Mesendoderm (in vitro differentiated cells): Measurements from ENCODE around the gene GALNT16.
A peak's percentile ranks its signal among the peaks of the same experiment; 100 is the strongest.

Source experiments
- DNase-seq: peaks from one replicate; pipeline ENCODE4 v3.0.0; 2013
- H2AK5ac ChIP-seq: 2 replicates; pipeline ENCODE4 v1.6.1; 2013; ENCODE audit warnings: low read length, inconsistent platforms
- H2BK120ac ChIP-seq: 2 replicates; pipeline ENCODE4 v1.6.1; 2013; ENCODE audit warnings: low read depth, mild to moderate bottlenecking, low read length, moderate library complexity, mixed read lengths
- H2BK15ac ChIP-seq: replicated peaks from 2 replicates; pipeline ENCODE4 v1.6.1; 2013; ENCODE audit warnings: low read depth, mild to moderate bottlenecking, moderate library complexity
- H2BK5ac ChIP-seq: 2 replicates; pipeline ENCODE4 v1.6.1; 2013; ENCODE audit warnings: low read length, inconsistent platforms
- H3K18ac ChIP-seq: 2 replicates; pipeline ENCODE4 v1.6.1; 2013; ENCODE audit warnings: mild to moderate bottlenecking, low read length, mixed read lengths
- H3K23ac ChIP-seq: one replicate; pipeline ENCODE4 v1.6.1; 2013; ENCODE audit warnings: low read length
- H3K27ac ChIP-seq: 2 replicates; pipeline ENCODE4 v1.5.1; 2013; ENCODE audit warnings: low read depth, mild to moderate bottlenecking, inconsistent platforms, low read length, moderate library complexity
- H3K27me3 ChIP-seq: 2 replicates; pipeline ENCODE4 v1.6.1; 2013; ENCODE audit warnings: low read length, control low read depth, mild to moderate bottlenecking, inconsistent platforms; ENCODE audit not compliant: insufficient read depth, poor library complexity
- H3K36me3 ChIP-seq: 2 replicates; pipeline ENCODE4 v1.6.1; 2013; ENCODE audit warnings: low read length, inconsistent platforms; ENCODE audit not compliant: control insufficient read depth, insufficient read depth
- H3K4ac ChIP-seq: one replicate; pipeline ENCODE4 v1.6.1; 2013; ENCODE audit warnings: low read depth, mild to moderate bottlenecking, low read length, moderate library complexity
- H3K4me1 ChIP-seq: 2 replicates; pipeline ENCODE4 v1.6.1; 2013; ENCODE audit warnings: low read depth, low read length, inconsistent platforms; ENCODE audit not compliant: control insufficient read depth
- H3K4me2 ChIP-seq: 2 replicates; pipeline ENCODE4 v1.6.1; 2013; ENCODE audit warnings: low read length
- H3K4me3 ChIP-seq: 2 replicates; pipeline ENCODE4 v1.5.1; 2013; ENCODE audit warnings: mild to moderate bottlenecking, low read length
- H3K56ac ChIP-seq: one replicate; pipeline ENCODE4 v1.6.1; 2013; ENCODE audit warnings: low read length
- H3K79me1 ChIP-seq: 2 replicates; pipeline ENCODE4 v1.6.1; 2013; ENCODE audit warnings: low read length, inconsistent platforms
- H3K79me2 ChIP-seq: 2 replicates; pipeline ENCODE4 v1.6.1; 2013; ENCODE audit warnings: mild to moderate bottlenecking, low read length; ENCODE audit not compliant: control insufficient read depth, insufficient read depth
- H3K9ac ChIP-seq: 2 replicates; pipeline ENCODE4 v1.6.1; 2013; ENCODE audit warnings: low read length, inconsistent platforms
- H4K5ac ChIP-seq: one replicate; pipeline ENCODE4 v1.6.1; 2013; ENCODE audit warnings: low read length
- H4K8ac ChIP-seq: one replicate; pipeline ENCODE4 v1.6.1; 2013; ENCODE audit warnings: low read depth, mild to moderate bottlenecking, control low read depth, low read length, moderate library complexity
- WGBS: extraction: QIAGEN DNeasy Blood & Tissue Kit; methylation state at CpG from one replicate; pipeline ENCODE4 v1.1.7; 2013; ENCODE audit warnings: low lambda C conversion rate, missing lambda C conversion rate; ENCODE audit not compliant: insufficient coverage; ENCODE audit errors: extremely low coverage; 5-methylcytosine and 5-hydroxymethylcytosine counted together

GALNT16 gene

DNA sequence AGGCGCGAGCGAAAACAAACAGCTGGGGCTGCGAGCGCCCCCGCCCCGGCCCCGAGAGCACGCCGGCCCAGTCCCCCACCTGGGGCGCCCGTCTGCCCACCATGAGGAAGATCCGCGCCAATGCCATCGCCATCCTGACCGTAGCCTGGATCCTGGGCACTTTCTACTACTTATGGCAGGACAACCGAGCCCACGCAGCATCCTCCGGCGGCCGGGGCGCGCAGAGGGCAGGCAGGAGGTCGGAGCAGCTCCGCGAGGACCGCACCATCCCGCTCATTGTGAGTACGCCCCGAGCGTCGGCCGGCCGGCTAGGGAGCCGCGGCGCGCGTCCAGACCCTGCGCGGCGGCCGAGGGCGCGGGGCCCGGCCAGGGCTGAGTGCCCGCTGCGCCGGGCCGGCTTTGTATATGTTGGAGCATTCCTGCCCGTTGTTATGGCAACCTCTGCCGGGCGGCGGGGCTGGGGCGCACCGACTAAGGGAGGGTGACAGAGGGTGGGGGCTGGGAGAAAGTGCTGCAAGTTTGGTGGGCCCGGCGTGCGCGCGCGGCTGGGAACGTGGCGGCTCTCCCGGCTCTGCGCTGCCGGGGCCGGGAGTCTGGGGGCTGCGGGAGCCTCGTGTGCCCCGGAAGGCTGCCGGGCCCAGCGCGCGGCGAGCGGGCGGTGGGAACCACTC is 367 bp downstream of the GALNT16 start:
- H3K27me3 ChIP-seq: peaks cover 9% of the 10 kb centered on the region
- no CpG with 5 or more reads among the region's 78 CpGs for WGBS
- no peak overlapping the region for H2BK15ac ChIP-seq

GRCh38 chr14:69260861-69261564 is 1.1 kb downstream of the GALNT16 start:
- Histone ChIP-seq H2BK15ac (no peak overlapping the region), H3K4me3 (no peak overlapping the region), H3K4me1 (no peaks in the 10 kb centered on the region), H3K9ac (no peak overlapping the region), H3K23ac (no peak overlapping the region), H3K4me2 (peak overlapping the region; percentile 99), H3K79me1 (no peaks in the 10 kb centered on the region), H2AK5ac (no peak overlapping the region), H3K18ac (no peak overlapping the region), H3K56ac (peak overlapping the region; percentile 70), H2BK120ac (no peak overlapping the region), H3K27ac (no peak overlapping the region), H3K36me3 (no peaks in the 10 kb centered on the region), H2BK5ac (no peak overlapping the region), H3K27me3 (peaks cover 9% of the 10 kb centered on the region), H3K79me2 (no peaks in the 10 kb centered on the region), H4K5ac (no peak overlapping the region), H3K4ac (no peak overlapping the region), H4K8ac (no peak overlapping the region)
- no CpG with 5 or more reads among the region's 64 CpGs for WGBS
- DNase-seq: peak; percentile 54

More for the DNA sequence above, 367 bp downstream of the GALNT16 start:
- peak overlapping the region; percentile 99 for H3K4me2 ChIP-seq
- no peak overlapping the region for H4K8ac ChIP-seq
- H3K27ac ChIP-seq: no peak overlapping the region
- no peak overlapping the region for H2AK5ac ChIP-seq
- peak overlapping the region; percentile 45 for H3K4me3 ChIP-seq
- no peak overlapping the region for H4K5ac ChIP-seq
- no peak overlapping the region for H3K18ac ChIP-seq
- H3K9ac ChIP-seq: peak overlapping the region; percentile 57
- H2BK120ac ChIP-seq: no peak overlapping the region
- DNase-seq: peak; percentile 79
- no peaks in the 10 kb centered on the region for H3K36me3 ChIP-seq
- H3K23ac ChIP-seq: no peak overlapping the region
- H3K79me2 ChIP-seq: no peaks in the 10 kb centered on the region
- H3K4me1 ChIP-seq: no peaks in the 10 kb centered on the region
- H3K56ac ChIP-seq: peak overlapping the region; percentile 81
- no peaks in the 10 kb centered on the region for H3K79me1 ChIP-seq
- H3K4ac ChIP-seq: no peak overlapping the region
- H2BK5ac ChIP-seq: no peak overlapping the region

GRCh38 chr14:69261761-69262331 is 1.9 kb downstream of the GALNT16 start:
- Histone ChIP-seq H3K23ac (no peak overlapping the region), H3K9ac (no peak overlapping the region), H2BK5ac (no peak overlapping the region), H4K5ac (no peak overlapping the region), H3K56ac (no peak overlapping the region), H3K27me3 (peaks cover 9% of the 10 kb centered on the region), H4K8ac (no peak overlapping the region), H3K27ac (no peak overlapping the region), H2BK15ac (no peak overlapping the region), H3K4me3 (no peak overlapping the region), H2AK5ac (no peak overlapping the region), H2BK120ac (no peak overlapping the region), H3K79me1 (no peaks in the 10 kb centered on the region), H3K4ac (no peak overlapping the region), H3K36me3 (no peaks in the 10 kb centered on the region), H3K79me2 (no peaks in the 10 kb centered on the region), H3K18ac (no peak overlapping the region), H3K4me1 (no peaks in the 10 kb centered on the region), H3K4me2 (no peak overlapping the region)
- peak; percentile 45 for DNase-seq
- no CpG with 5 or more reads among the region's 5 CpGs for WGBS

GRCh38 chr14:69262516-69262915 is 2.6 kb downstream of the GALNT16 start:
- H4K8ac ChIP-seq: no peak overlapping the region
- no peak overlapping the region for H3K23ac ChIP-seq
- no peak overlapping the region for H3K9ac ChIP-seq
- no CpG with 5 or more reads among the region's 3 CpGs for WGBS
- H3K4ac ChIP-seq: no peak overlapping the region
- no peak overlapping the region for H2BK120ac ChIP-seq
- no peaks in the 10 kb centered on the region for H3K4me1 ChIP-seq
- DNase-seq: no peak
- H3K4me3 ChIP-seq: no peak overlapping the region
- H3K27ac ChIP-seq: no peak overlapping the region
- no peak overlapping the region for H2BK5ac ChIP-seq
- H3K27me3 ChIP-seq: peaks cover 9% of the 10 kb centered on the region
- no peak overlapping the region for H4K5ac ChIP-seq
- no peaks in the 10 kb centered on the region for H3K36me3 ChIP-seq
- H3K18ac ChIP-seq: no peak overlapping the region
- no peaks in the 10 kb centered on the region for H3K79me2 ChIP-seq
- H3K56ac ChIP-seq: no peak overlapping the region
- no peak overlapping the region for H3K4me2 ChIP-seq
- H3K79me1 ChIP-seq: no peaks in the 10 kb centered on the region
- H2BK15ac ChIP-seq: no peak overlapping the region
- H2AK5ac ChIP-seq: no peak overlapping the region

DNA sequence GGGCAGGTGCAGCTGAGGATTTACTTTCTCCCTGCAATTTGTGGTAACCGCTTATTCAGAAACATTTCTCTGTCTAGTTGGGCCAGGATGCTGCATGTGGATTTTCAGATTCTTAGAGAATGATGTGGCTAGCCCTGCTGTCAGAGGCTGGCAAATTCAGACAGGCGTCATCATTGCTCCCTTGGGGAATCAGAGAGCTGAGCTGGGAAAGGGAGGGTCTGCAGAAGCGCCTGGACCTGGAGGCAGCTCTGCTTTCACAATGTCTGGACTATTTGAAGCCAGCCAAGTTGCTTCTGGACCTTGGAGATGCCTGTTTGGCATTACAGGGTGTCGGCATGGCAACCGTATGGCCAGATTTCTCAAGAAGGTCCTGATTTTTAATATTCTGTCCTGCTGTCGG is 3.4 kb downstream of the GALNT16 start:
- no peak overlapping the region for H3K9ac ChIP-seq
- H3K27ac ChIP-seq: no peak overlapping the region
- H3K23ac ChIP-seq: no peak overlapping the region
- no CpG with 5 or more reads among the region's 6 CpGs for WGBS
- H3K79me2 ChIP-seq: no peaks in the 10 kb centered on the region
- no peak overlapping the region for H3K18ac ChIP-seq
- no peak overlapping the region for H4K5ac ChIP-seq
- no peak overlapping the region for H3K4me3 ChIP-seq
- no peak overlapping the region for H2BK15ac ChIP-seq
- H3K79me1 ChIP-seq: no peaks in the 10 kb centered on the region
- H4K8ac ChIP-seq: no peak overlapping the region
- no peak overlapping the region for H3K4ac ChIP-seq
- no peak overlapping the region for H2AK5ac ChIP-seq
- no peaks in the 10 kb centered on the region for H3K36me3 ChIP-seq
- H3K56ac ChIP-seq: no peak overlapping the region
- no peak for DNase-seq
- H2BK5ac ChIP-seq: no peak overlapping the region
- H2BK120ac ChIP-seq: no peak overlapping the region
- no peaks in the 10 kb centered on the region for H3K4me1 ChIP-seq
- no peak overlapping the region for H3K4me2 ChIP-seq
- peaks cover 7% of the 10 kb centered on the region for H3K27me3 ChIP-seq
